ENCODE measurements around the gene SLX4IP.

Gene SLX4IP

GRCh38 chr20:10467681-10468339, 32.7 kb downstream of the SLX4IP start:
- FAIRE-seq = no peak

- FAIRE-seq = no peak
These were observed 33.3 kb downstream of the SLX4IP start for GRCh38 chr20:10468340-10468845.

- no peak for FAIRE-seq
These were observed 34.0 kb downstream of the SLX4IP start for GRCh38 chr20:10469056-10469455.

- FAIRE-seq = no peak
These were observed 34.5 kb downstream of the SLX4IP start for GRCh38 chr20:10469599-10469998.

- no peak for FAIRE-seq
These were observed 35.2 kb downstream of the SLX4IP start for GRCh38 chr20:10470276-10470675.

GRCh38 chr20:10472871-10473270, 37.8 kb downstream of the SLX4IP start:
- no peak for FAIRE-seq

GRCh38 chr20:10474606-10475184, 39.6 kb downstream of the SLX4IP start:
- FAIRE-seq = no peak

GRCh38 chr20:10475225-10475624, 40.1 kb downstream of the SLX4IP start:
- no peak for FAIRE-seq

GRCh38 chr20:10476319-10476724, 41.2 kb downstream of the SLX4IP start:
- FAIRE-seq = no peak

- no peak for FAIRE-seq
These were observed 43.1 kb downstream of the SLX4IP start for GRCh38 chr20:10478205-10478604.

- FAIRE-seq = no peak
These were observed 43.8 kb downstream of the SLX4IP start for GRCh38 chr20:10478930-10479329.

- no peak for FAIRE-seq
These were observed 46.6 kb downstream of the SLX4IP start for GRCh38 chr20:10481676-10482075.

- no peak for FAIRE-seq
These were observed 48.6 kb downstream of the SLX4IP start for GRCh38 chr20:10483691-10484090.

- FAIRE-seq = no peak
These were observed 52.3 kb downstream of the SLX4IP start for GRCh38 chr20:10487142-10488136.

GRCh38 chr20:10488534-10488933, 53.4 kb downstream of the SLX4IP start:
- FAIRE-seq = no peak

GRCh38 chr20:10489853-10490252, 54.7 kb downstream of the SLX4IP start:
- FAIRE-seq = no peak

- FAIRE-seq = no peak
These were observed 55.2 kb downstream of the SLX4IP start for GRCh38 chr20:10490257-10490656.

- FAIRE-seq = no peak
These were observed 55.6 kb downstream of the SLX4IP start for GRCh38 chr20:10490706-10491105.

GRCh38 chr20:10492065-10492464, 57.0 kb downstream of the SLX4IP start:
- no peak for FAIRE-seq

GRCh38 chr20:10492844-10493243, 57.7 kb downstream of the SLX4IP start:
- FAIRE-seq = no peak

GRCh38 chr20:10495173-10495572, 60.1 kb downstream of the SLX4IP start:
- FAIRE-seq = no peak

GRCh38 chr20:10496465-10496864, 61.4 kb downstream of the SLX4IP start:
- no peak for FAIRE-seq

GRCh38 chr20:10497283-10497682, 62.2 kb downstream of the SLX4IP start:
- no peak for FAIRE-seq
